Activated CD4-positive, alpha-beta T cell treated with anti-CD3 and anti-CD28 coated beads for 36 hours (primary cell): ENCODE data around the gene TNIK. TPM values are rescaled to one million over a fixed set of nuclear protein-coding genes. Genes with fewer than 3 reads are reported as not detected.
A peak's percentile ranks its signal among the peaks of the same experiment; 100 is the strongest.
"Not testable (repeated sequence)": the region's sequence is repeated elsewhere in the genome, so short reads cannot be mapped to it uniquely, and the experiment has no call there.

ENCODE experiments used
- ATAC-seq: fragments of 200-7000 bp; cut with Tn5 transposase; one replicate; pipeline ENCODE4 v1.10.0; 2021; ENCODE audit warnings: mild to moderate bottlenecking, moderate library complexity
- CTCF ChIA-PET: fragments of 350-600 bp; sonication (Branson Sonifier 250); formaldehyde crosslinking; loops from one replicate; lab custom pipeline; 2021; ENCODE audit warnings: antibody characterized with exemption; lab: Charles Lee
- POLR2A ChIA-PET: fragments of 350-600 bp; sonication (Branson Sonifier 250); formaldehyde crosslinking; loops from one replicate; lab custom pipeline; 2021; ENCODE audit warnings: antibody characterized with exemption, inconsistent platforms; lab: Charles Lee
- DNase-seq: peaks from one replicate; pipeline ENCODE4 v3.0.0-alpha.2; 2020
- H3K27ac Mint-ChIP-seq: one replicate; pipeline ENCODE4 v1.8.0; 2021; ENCODE audit warnings: mixed read lengths
- H3K27me3 Mint-ChIP-seq: one replicate; pipeline ENCODE4 v1.8.0; 2021; ENCODE audit warnings: mixed read lengths
- H3K36me3 Mint-ChIP-seq: one replicate; pipeline ENCODE4 v1.8.0; 2021; ENCODE audit warnings: low read depth, mixed read lengths
- H3K4me1 Mint-ChIP-seq: one replicate; pipeline ENCODE4 v1.8.0; 2021; ENCODE audit warnings: mixed read lengths
- H3K4me3 Mint-ChIP-seq: one replicate; pipeline ENCODE4 v1.8.0; 2021; ENCODE audit warnings: mild to moderate bottlenecking, moderate library complexity, mixed read lengths
- H3K9me3 Mint-ChIP-seq: one replicate; pipeline ENCODE4 v1.8.0; 2021; ENCODE audit warnings: low read depth, mixed read lengths
- intact Hi-C, 2 experiments: fragments of 100-400 bp; cut with DNase I in 1 of 2; cut with micrococcal nuclease in 1 of 2; formaldehyde crosslinking; loops; one replicate each; pipeline versions ENCODE4 v1.14.2 to v1.15.1; 2022 to 2024; cut with DNase I, micrococcal nuclease
- total RNA-seq, 2 experiments: library from RNA; stranded (reverse); gene quantifications; one replicate each; pipeline ENCODE4 v1.2.3, GENCODE V29; 2021

TNIK gene
- total RNA-seq, 2 experiments from 2014 or later = 28.8 to 34.2 TPM

GRCh38 chr3:171375666-171376595 lies 84.3 kb downstream of the TNIK start:
- H3K4me3 Mint-ChIP-seq = no peak overlapping the region
- CTCF ChIA-PET = no interaction called here
- no peaks in the 10 kb centered on the region for H3K9me3 Mint-ChIP-seq
- peak; percentile 80 for ATAC-seq
- H3K27ac Mint-ChIP-seq = peak overlapping the region; percentile 24
- no peaks in the 10 kb centered on the region for H3K36me3 Mint-ChIP-seq
- POLR2A ChIA-PET = no interaction called here
- DNase-seq = peak; percentile 15
- H3K4me1 Mint-ChIP-seq = peaks cover 52% of the 10 kb centered on the region
- no peaks in the 10 kb centered on the region for H3K27me3 Mint-ChIP-seq
- intact Hi-C loops = no loop called here

- no peak overlapping the region for H3K4me3 Mint-ChIP-seq
Observed at GRCh38 chr3:171374661-171375285, 85.4 kb downstream of the TNIK start.

GRCh38 chr3:171374260-171374659 lies 85.9 kb downstream of the TNIK start:
- intact Hi-C loops = no loop called here
- Mint-ChIP-seq H3K27ac (no peak overlapping the region), H3K36me3 (no peaks in the 10 kb centered on the region), H3K4me1 (peaks cover 49% of the 10 kb centered on the region), H3K9me3 (no peaks in the 10 kb centered on the region), H3K4me3 (no peak overlapping the region), H3K27me3 (no peaks in the 10 kb centered on the region)
- no peak for ATAC-seq
- POLR2A ChIA-PET = interaction anchor here (1.3 kb wide), 1 partner anchor 27 kb away, joined by 3 read pairs; no protein-coding TSS in a partner anchor
- no peak for DNase-seq
- CTCF ChIA-PET = interaction anchor here (0.6 to 0.8 kb wide), 3 partner anchors 11 to 55 kb away, joined by 3 read pairs; no protein-coding TSS in a partner anchor

More at GRCh38 chr3:171374661-171375285, 85.4 kb downstream of the TNIK start:
- DNase-seq (no peak), ATAC-seq (no peak)
- H3K27me3 Mint-ChIP-seq = no peaks in the 10 kb centered on the region
- no peaks in the 10 kb centered on the region for H3K9me3 Mint-ChIP-seq
- H3K36me3 Mint-ChIP-seq = no peaks in the 10 kb centered on the region
- ChIA-PET POLR2A (interaction anchor here (1.3 kb wide), 1 partner anchor 27 kb away, joined by 3 read pairs; no protein-coding TSS in a partner anchor), CTCF (interaction anchor here (0.6 to 0.8 kb wide), 3 partner anchors 10 to 54 kb away, joined by 3 read pairs; no protein-coding TSS in a partner anchor)
- intact Hi-C loops = no loop called here
- peaks cover 50% of the 10 kb centered on the region for H3K4me1 Mint-ChIP-seq
- no peak overlapping the region for H3K27ac Mint-ChIP-seq

- CTCF ChIA-PET = interaction anchor here (0.7 kb wide), 1 partner anchor 121 kb away, joined by 3 read pairs; no protein-coding TSS in a partner anchor
- POLR2A ChIA-PET = no interaction called here
- ATAC-seq (no peak), DNase-seq (no peak)
- Mint-ChIP-seq H3K4me3 (no peak overlapping the region), H3K27ac (no peak overlapping the region), H3K9me3 (no peaks in the 10 kb centered on the region), H3K27me3 (no peaks in the 10 kb centered on the region), H3K4me1 (peaks cover 52% of the 10 kb centered on the region), H3K36me3 (peaks cover 5% of the 10 kb centered on the region)
- intact Hi-C loops = no loop called here
Observed at GRCh38 chr3:171373711-171374110, 86.5 kb downstream of the TNIK start.

GRCh38 chr3:171372694-171373093 lies 87.5 kb downstream of the TNIK start:
- intact Hi-C loops = no loop called here
- H3K4me3 Mint-ChIP-seq = no peak overlapping the region
- peaks cover 11% of the 10 kb centered on the region for H3K36me3 Mint-ChIP-seq
- peaks cover 54% of the 10 kb centered on the region for H3K4me1 Mint-ChIP-seq
- CTCF ChIA-PET = no interaction called here
- no peaks in the 10 kb centered on the region for H3K27me3 Mint-ChIP-seq
- no peak overlapping the region for H3K27ac Mint-ChIP-seq
- no peaks in the 10 kb centered on the region for H3K9me3 Mint-ChIP-seq
- POLR2A ChIA-PET = no interaction called here
- no peak for DNase-seq
- ATAC-seq = no peak

- ChIA-PET CTCF (interaction anchor here (1.0 to 1.9 kb wide), 3 partner anchors 17 to 33 kb away, joined by 3 to 4 read pairs (median 3); no protein-coding TSS in a partner anchor), POLR2A (interaction anchor here (0.6 kb wide), 1 partner anchor 903 kb away, joined by 4 read pairs; no protein-coding TSS in a partner anchor)
- H3K4me1 Mint-ChIP-seq = peaks cover 47% of the 10 kb centered on the region
- no peak for ATAC-seq
- intact Hi-C loops = no loop called here
- peaks cover 12% of the 10 kb centered on the region for H3K36me3 Mint-ChIP-seq
- H3K4me3 Mint-ChIP-seq = no peak overlapping the region
- no peak for DNase-seq
- H3K27ac Mint-ChIP-seq = no peak overlapping the region
- H3K9me3 Mint-ChIP-seq = no peaks in the 10 kb centered on the region
- no peaks in the 10 kb centered on the region for H3K27me3 Mint-ChIP-seq
Observed at GRCh38 chr3:171371354-171371753, 88.9 kb downstream of the TNIK start.

- peaks cover 36% of the 10 kb centered on the region for H3K4me1 Mint-ChIP-seq
- no peaks in the 10 kb centered on the region for H3K9me3 Mint-ChIP-seq
- ChIA-PET CTCF (interaction anchor here (0.6 to 1.6 kb wide), 6 partner anchors 12 to 1241 kb away, joined by 3 to 8 read pairs (median 3); no protein-coding TSS in a partner anchor), POLR2A (no interaction called here)
- no peak overlapping the region for H3K27ac Mint-ChIP-seq
- ATAC-seq = no peak
- DNase-seq = no peak
- intact Hi-C loops = no loop called here
- no peak overlapping the region for H3K4me3 Mint-ChIP-seq
- peaks cover 15% of the 10 kb centered on the region for H3K36me3 Mint-ChIP-seq
- H3K27me3 Mint-ChIP-seq = no peaks in the 10 kb centered on the region
Observed at GRCh38 chr3:171369156-171369555, 91.0 kb downstream of the TNIK start.

- H3K4me3 Mint-ChIP-seq, intact Hi-C loops, H3K9me3 Mint-ChIP-seq, H3K27me3 Mint-ChIP-seq, ATAC-seq, POLR2A ChIA-PET, H3K27ac Mint-ChIP-seq, DNase-seq: not testable (repeated sequence)
- CTCF ChIA-PET = interaction anchor here (1.0 to 1.1 kb wide), 2 partner anchors 16 to 55 kb away, joined by 4 read pairs; no protein-coding TSS in a partner anchor
- peaks cover 50% of the 10 kb centered on the region for H3K4me1 Mint-ChIP-seq
- peaks cover 15% of the 10 kb centered on the region for H3K36me3 Mint-ChIP-seq
Observed at GRCh38 chr3:171366738-171367137, 93.5 kb downstream of the TNIK start.

- Mint-ChIP-seq H3K27ac (no peak overlapping the region), H3K9me3 (no peaks in the 10 kb centered on the region), H3K4me3 (no peak overlapping the region), H3K4me1 (peaks cover 45% of the 10 kb centered on the region), H3K36me3 (peaks cover 15% of the 10 kb centered on the region), H3K27me3 (no peaks in the 10 kb centered on the region)
- intact Hi-C loops = no loop called here
- DNase-seq = no peak
- ChIA-PET POLR2A (no interaction called here), CTCF (interaction anchor here (1.1 kb wide), 2 partner anchors 17 to 74 kb away, joined by 4 to 6 read pairs; no protein-coding TSS in a partner anchor)
- no peak for ATAC-seq
Observed at GRCh38 chr3:171366043-171366442, 94.2 kb downstream of the TNIK start.

- H3K4me3 Mint-ChIP-seq = no peak overlapping the region
- POLR2A ChIA-PET = no interaction called here
- ATAC-seq = no peak
- DNase-seq = no peak
- no peaks in the 10 kb centered on the region for H3K9me3 Mint-ChIP-seq
- no peaks in the 10 kb centered on the region for H3K27me3 Mint-ChIP-seq
- intact Hi-C loops = no loop called here
- no peak overlapping the region for H3K27ac Mint-ChIP-seq
- peaks cover 15% of the 10 kb centered on the region for H3K36me3 Mint-ChIP-seq
- peaks cover 47% of the 10 kb centered on the region for H3K4me1 Mint-ChIP-seq
- CTCF ChIA-PET = interaction anchor here (0.6 to 1.1 kb wide), 2 partner anchors 75 to 1150 kb away, joined by 4 to 6 read pairs; no protein-coding TSS in a partner anchor
Observed at GRCh38 chr3:171365489-171365888, 94.7 kb downstream of the TNIK start.

GRCh38 chr3:171364500-171364899 lies 95.7 kb downstream of the TNIK start:
- Mint-ChIP-seq H3K4me1 (peaks cover 42% of the 10 kb centered on the region), H3K36me3 (peaks cover 15% of the 10 kb centered on the region), H3K4me3 (no peak overlapping the region), H3K9me3 (no peaks in the 10 kb centered on the region), H3K27ac (no peak overlapping the region), H3K27me3 (no peaks in the 10 kb centered on the region)
- ChIA-PET CTCF (interaction anchor here (0.6 to 1.3 kb wide), 2 partner anchors 27 to 69 kb away, joined by 3 to 4 read pairs; no protein-coding TSS in a partner anchor), POLR2A (no interaction called here)
- intact Hi-C loops = no loop called here
- DNase-seq (no peak), ATAC-seq (no peak)
